Stimulated activated CD4-positive, alpha-beta T cell treated with anti-CD3 and anti-CD28 coated beads, Interleukin-1b, Interleukin-23, amount 100 ng/mL, for 24 hours (primary cell): ENCODE measurements around the gene RPS15A.
"Not testable (repeated sequence)": the region's sequence is repeated elsewhere in the genome, so short reads cannot be mapped to it uniquely, and the experiment has no call there.

Source experiments
- DNase-seq, 4 experiments: peaks; one replicate each; pipeline ENCODE4 v3.0.0-alpha.2; 2020; ENCODE audit warnings: low read depth in 4 of 4, low spot score in 1 of 4

Gene RPS15A

GRCh38 chr16:18757960-18758660 is 32.0 kb downstream of the RPS15A start:
- DNase-seq = not testable (repeated sequence)

GRCh38 chr16:18756639-18757038 is 33.5 kb downstream of the RPS15A start:
- DNase-seq = not testable (repeated sequence)

- DNase-seq = not testable (repeated sequence)
Measured at GRCh38 chr16:18742870-18743269, 47.3 kb downstream of the RPS15A start.

- not testable (repeated sequence) for DNase-seq
Measured at GRCh38 chr16:18740027-18740426, 50.1 kb downstream of the RPS15A start.

GRCh38 chr16:18738768-18739167 is 51.4 kb downstream of the RPS15A start:
- DNase-seq = not testable (repeated sequence)

- DNase-seq = not testable (repeated sequence)
Measured at GRCh38 chr16:18734279-18734678, 55.9 kb downstream of the RPS15A start.
